ENCODE results near the gene FBXO45. TPM values are rescaled to one million over a fixed set of nuclear protein-coding genes. Genes with fewer than 3 reads are reported as not detected.
"Not testable (repeated sequence)": the region's sequence is repeated elsewhere in the genome, so short reads cannot be mapped to it uniquely, and the experiment has no call there.

Gene FBXO45
- total RNA-seq, 3 donors from 2014 or later, result 5.6 to 7.6 (median 7.5) TPM

DNA sequence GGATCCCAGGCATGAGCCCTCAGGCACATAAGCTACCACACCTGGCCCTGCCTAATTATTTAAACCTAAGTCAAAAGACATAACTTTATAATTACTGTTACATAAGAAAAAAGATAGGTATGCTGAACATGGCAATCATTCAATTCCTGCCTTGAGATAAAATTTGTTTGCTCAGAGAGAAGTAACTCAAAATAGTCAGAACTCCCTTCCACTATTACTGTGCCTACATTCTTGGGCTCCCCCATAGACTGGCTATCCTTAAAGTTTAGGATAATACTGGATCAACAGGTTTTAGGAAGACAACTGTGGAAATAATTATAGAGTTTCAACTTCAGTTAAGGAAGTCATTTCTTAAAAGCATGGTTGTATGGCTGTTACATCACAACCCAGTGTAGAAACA lies 10.0 kb upstream of the FBXO45 start:
- intact Hi-C loops (cut with DNase I; ENCODE audit: low total_unique reads), result no loop called here
- Histone ChIP-seq H3K4me1 (no peaks in the 10 kb centered on the region), H3K36me3 (no peaks in the 10 kb centered on the region), H3K4me3 (no peak overlapping the region), H3K27me3 (no peaks in the 10 kb centered on the region), H3K27ac (no peak overlapping the region), H3K9me3 (no peaks in the 10 kb centered on the region)
- no peak for TF ChIP-seq POLR2A (IDR thresholded peaks at IDR 0.05)
- TF ChIP-seq, protein P1, sequence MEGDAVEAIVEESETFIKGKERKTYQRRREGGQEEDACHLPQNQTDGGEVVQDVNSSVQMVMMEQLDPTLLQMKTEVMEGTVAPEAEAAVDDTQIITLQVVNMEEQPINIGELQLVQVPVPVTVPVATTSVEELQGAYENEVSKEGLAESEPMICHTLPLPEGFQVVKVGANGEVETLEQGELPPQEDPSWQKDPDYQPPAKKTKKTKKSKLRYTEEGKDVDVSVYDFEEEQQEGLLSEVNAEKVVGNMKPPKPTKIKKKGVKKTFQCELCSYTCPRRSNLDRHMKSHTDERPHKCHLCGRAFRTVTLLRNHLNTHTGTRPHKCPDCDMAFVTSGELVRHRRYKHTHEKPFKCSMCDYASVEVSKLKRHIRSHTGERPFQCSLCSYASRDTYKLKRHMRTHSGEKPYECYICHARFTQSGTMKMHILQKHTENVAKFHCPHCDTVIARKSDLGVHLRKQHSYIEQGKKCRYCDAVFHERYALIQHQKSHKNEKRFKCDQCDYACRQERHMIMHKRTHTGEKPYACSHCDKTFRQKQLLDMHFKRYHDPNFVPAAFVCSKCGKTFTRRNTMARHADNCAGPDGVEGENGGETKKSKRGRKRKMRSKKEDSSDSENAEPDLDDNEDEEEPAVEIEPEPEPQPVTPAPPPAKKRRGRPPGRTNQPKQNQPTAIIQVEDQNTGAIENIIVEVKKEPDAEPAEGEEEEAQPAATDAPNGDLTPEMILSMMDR (IDR thresholded peaks at IDR 0.05), result no peak
- no peak for TF ChIP-seq POLR2AphosphoS5 (IDR thresholded peaks at IDR 0.05)
- DNase-seq (ENCODE audit: low spot score in 2 of 2), result no peak

DNA sequence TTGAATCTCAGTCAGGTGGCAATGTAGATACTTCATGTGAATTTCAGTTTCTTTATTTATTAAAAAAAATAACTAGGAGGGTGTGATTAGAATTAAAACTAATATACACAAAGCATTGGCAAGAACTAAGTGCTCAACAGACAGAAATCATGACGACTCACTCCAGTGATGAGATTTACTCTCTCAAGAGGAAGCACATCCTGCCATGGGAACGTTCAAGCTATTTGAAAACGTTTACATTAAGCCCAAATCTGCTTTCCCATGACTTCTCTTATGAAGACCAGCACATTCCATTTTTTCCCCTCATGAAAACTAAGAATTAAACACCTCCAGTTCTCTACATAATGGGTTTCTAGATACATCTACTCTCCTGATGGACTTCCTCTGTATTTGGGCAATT lies 8.6 kb upstream of the FBXO45 start:
- H3K4me1 ChIP-seq, result no peaks in the 10 kb centered on the region
- H3K36me3 ChIP-seq, result no peaks in the 10 kb centered on the region
- no peak overlapping the region for H3K27ac ChIP-seq
- intact Hi-C loops (cut with DNase I; ENCODE audit: low total_unique reads), result no loop called here
- no peaks in the 10 kb centered on the region for H3K9me3 ChIP-seq
- DNase-seq (ENCODE audit: low spot score in 2 of 2), result no peak
- no peak for TF ChIP-seq POLR2A (IDR thresholded peaks at IDR 0.05)
- no peak for TF ChIP-seq POLR2AphosphoS5 (IDR thresholded peaks at IDR 0.05)
- H3K4me3 ChIP-seq, result no peak overlapping the region
- H3K27me3 ChIP-seq, result no peaks in the 10 kb centered on the region

DNA sequence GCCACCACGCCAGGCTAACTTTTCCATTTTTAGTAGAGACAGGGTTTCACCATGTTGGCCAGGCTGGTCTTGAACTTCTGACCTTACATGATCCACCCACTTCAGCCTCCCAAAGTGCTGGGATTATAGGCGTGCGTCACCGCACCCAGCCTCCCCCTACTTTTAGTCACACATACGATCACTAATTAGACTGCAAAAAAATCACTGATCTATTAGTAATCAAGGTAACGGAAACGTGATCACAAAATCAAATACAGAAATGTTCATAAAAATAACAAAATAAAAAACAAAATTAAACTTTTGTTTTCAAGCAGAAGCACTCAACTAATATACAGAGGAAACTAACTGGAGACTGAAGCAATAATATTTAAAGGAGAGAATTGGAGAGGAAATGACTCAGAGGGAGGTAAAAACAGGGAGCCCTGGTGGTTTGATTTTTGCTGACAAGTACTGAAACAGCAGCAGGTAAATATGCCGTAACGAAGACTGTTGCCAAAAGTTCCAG lies 4.7 kb upstream of the FBXO45 start:
- TF ChIP-seq, protein P1 (IDR thresholded peaks at IDR 0.05), result no peak
- TF ChIP-seq POLR2AphosphoS5 (IDR thresholded peaks at IDR 0.05), result no peak
- TF ChIP-seq POLR2A (IDR thresholded peaks at IDR 0.05), result no peak
- Histone ChIP-seq H3K4me1 (no peaks in the 10 kb centered on the region), H3K9me3 (no peaks in the 10 kb centered on the region), H3K27ac (no peak overlapping the region), H3K4me3 (no peak overlapping the region), H3K27me3 (no peaks in the 10 kb centered on the region), H3K36me3 (no peaks in the 10 kb centered on the region)
- intact Hi-C loops (cut with DNase I; ENCODE audit: low total_unique reads), result no loop called here
- no peak for DNase-seq (ENCODE audit: low spot score in 2 of 2)

DNA sequence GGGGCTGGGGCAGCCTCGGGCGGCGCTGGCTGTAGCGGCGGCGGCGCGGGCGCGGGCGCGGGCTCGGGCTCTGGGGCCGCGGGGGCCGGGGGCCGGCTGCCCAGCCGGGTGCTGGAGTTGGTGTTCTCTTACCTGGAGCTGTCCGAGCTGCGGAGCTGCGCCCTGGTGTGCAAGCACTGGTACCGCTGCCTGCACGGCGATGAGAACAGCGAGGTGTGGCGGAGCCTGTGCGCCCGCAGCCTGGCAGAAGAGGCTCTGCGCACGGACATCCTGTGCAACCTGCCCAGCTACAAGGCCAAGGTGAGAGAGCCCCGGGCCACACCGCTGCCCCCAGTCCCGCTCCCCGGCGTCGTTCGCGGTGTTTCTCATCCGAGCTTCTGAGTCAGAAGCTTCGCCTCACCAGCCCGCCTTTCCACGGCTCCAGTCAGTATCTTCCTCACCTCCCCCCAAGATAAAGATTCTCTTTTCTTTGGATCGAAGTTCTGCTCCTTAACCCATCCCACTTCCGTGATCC lies 600 bp downstream of the FBXO45 start:
- TF ChIP-seq, protein P1 (IDR thresholded peaks at IDR 0.05), result no peak
- TF ChIP-seq POLR2A (IDR thresholded peaks at IDR 0.05) (no peak), POLR2AphosphoS5 (IDR thresholded peaks at IDR 0.05) (no peak)
- Histone ChIP-seq H3K4me3 (peak overlapping the region; percentile 77 to 84 (median 80)), H3K27ac (peak overlapping the region; percentile 86 to 89), H3K36me3 (no peaks in the 10 kb centered on the region), H3K9me3 (no peaks in the 10 kb centered on the region), H3K4me1 (peaks cover 4 to 6% of the 10 kb centered on the region in 2 donors), H3K27me3 (no peaks in the 10 kb centered on the region)
- DNase-seq (ENCODE audit: low spot score in 2 of 2), result peak in 1 of 2 donors; percentile 24
- intact Hi-C loops (cut with DNase I; ENCODE audit: low total_unique reads), result no loop called here

DNA sequence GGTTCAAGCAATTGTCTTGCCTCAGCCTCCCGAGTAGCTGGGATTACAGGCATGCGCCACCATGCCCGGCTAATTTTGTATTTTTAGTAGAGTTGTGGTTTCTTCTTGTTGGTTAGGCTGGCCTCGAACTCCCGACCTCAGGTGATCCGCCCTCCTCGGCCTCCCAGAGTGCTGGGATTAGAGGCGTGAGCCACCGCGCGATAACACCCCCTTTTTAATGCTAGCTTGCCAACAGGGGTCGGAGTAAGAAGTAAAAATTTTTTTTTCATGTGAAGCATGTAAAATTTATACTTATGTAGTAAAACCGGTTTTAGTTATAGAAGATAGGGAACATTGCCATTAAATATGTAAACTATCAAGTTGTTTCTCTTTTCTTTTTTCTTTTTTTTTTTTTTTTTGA lies 1.9 kb downstream of the FBXO45 start:
- DNase-seq (ENCODE audit: low spot score in 2 of 2); H3K27ac ChIP-seq; intact Hi-C loops (cut with DNase I; ENCODE audit: low total_unique reads); H3K36me3 ChIP-seq; H3K27me3 ChIP-seq; H3K4me1 ChIP-seq; H3K9me3 ChIP-seq; H3K4me3 ChIP-seq: not testable (repeated sequence)

DNA sequence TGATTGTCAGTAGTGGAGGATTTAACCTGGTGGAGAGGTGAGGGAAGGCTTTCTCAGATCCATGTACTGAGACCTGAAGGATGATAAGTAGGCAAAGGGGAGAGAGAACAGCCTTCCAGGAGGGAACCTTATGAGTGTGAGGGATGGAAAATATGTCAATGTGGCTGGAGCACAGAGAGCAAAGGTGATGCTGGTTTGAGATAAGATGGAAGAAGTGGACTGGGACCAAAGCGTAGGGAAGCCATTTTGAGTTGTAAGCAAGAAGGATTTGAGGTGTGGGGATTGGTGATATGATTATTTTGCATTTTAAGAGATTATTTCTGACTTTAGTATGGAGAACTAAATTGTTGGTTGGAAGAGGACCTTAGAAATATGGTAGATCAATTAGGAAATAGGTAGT lies 3.9 kb downstream of the FBXO45 start:
- no peak overlapping the region for H3K27ac ChIP-seq
- H3K4me1 ChIP-seq, result peaks cover 4 to 6% of the 10 kb centered on the region in 2 donors
- TF ChIP-seq POLR2A (IDR thresholded peaks at IDR 0.05) (no peak), POLR2AphosphoS5 (IDR thresholded peaks at IDR 0.05) (no peak)
- TF ChIP-seq, protein P1 (IDR thresholded peaks at IDR 0.05), result no peak
- DNase-seq (ENCODE audit: low spot score in 2 of 2), result no peak
- intact Hi-C loops (cut with DNase I; ENCODE audit: low total_unique reads), result no loop called here
- H3K4me3 ChIP-seq, result no peak overlapping the region
- no peaks in the 10 kb centered on the region for H3K27me3 ChIP-seq
- no peaks in the 10 kb centered on the region for H3K9me3 ChIP-seq
- H3K36me3 ChIP-seq, result no peaks in the 10 kb centered on the region
